HG02571 (cell line): Measurements from ENCODE around the gene EPHB2.
"Not testable (repeated sequence)": the region's sequence is repeated elsewhere in the genome, so short reads cannot be mapped to it uniquely, and the experiment has no call there.

Source experiments
- ATAC-seq: cut with Tn5 transposase; IDR thresholded peaks from one replicate; pipeline ENCODE4 v1.9.1; 2021; ENCODE audit warnings: mild to moderate bottlenecking, moderate library complexity; ENCODE audit not compliant: unreplicated experiment

Gene EPHB2

GRCh38 chr1:22932803-22933470 lies 222.3 kb downstream of the EPHB2 start:
- no peak for ATAC-seq

- no peak for ATAC-seq
These were observed 224.8 kb downstream of the EPHB2 start for GRCh38 chr1:22935433-22935832.

GRCh38 chr1:22936681-22937080 lies 226.0 kb downstream of the EPHB2 start:
- no peak for ATAC-seq

DNA sequence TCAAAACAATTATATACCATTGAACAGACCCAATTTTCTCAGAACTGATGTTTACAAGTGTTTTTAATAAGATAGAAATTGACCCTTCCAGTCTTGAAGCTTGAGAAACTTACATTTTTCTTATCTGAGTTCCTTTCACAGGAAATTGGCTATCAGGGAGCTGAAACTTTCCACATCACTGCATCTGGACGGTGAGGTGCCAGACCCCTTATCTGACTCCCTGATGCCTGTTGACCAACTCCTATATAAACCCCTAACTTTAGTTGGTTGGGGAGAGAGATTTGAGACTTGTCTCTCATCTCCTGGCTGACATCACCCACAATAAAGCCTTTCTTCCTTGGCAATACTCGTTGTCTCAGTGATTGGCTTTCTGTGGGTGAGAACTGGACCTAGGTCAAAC lies 230.6 kb downstream of the EPHB2 start:
- ATAC-seq = no peak

DNA sequence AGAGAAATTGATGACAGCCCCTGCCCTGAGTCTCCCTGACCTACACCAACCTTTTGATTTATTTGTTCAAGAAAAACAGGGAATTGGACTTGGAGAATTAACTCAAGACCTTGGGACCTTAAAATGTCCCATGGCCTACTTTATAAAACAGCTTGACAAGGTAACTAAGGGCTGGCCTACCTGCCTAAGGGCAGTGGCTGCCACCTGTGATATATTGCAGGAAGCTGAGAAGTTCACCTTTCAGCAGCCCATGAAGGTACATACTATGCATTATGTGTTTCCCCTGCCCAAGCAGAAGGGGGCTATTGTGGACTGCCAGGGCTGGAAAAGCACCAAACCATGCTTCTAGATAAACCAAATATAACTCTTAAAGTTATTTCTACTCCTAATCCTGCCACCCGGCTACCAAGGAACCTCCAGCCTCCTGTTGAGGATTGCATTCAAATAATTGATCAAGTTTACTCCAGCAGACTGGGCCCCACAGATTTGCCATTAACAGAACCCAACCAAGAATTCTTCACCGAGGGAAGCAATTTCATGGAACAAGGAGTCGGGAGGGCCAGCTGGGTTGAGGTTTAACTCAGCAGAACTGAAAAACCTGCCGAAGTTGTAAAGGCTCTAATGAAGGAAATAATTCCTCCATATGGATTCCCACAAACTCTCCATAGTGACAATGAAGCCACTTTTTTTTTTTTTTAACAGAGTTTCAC lies 233.9 kb downstream of the EPHB2 start:
- ATAC-seq = no peak

GRCh38 chr1:22945171-22945570 lies 234.5 kb downstream of the EPHB2 start:
- not testable (repeated sequence) for ATAC-seq

DNA sequence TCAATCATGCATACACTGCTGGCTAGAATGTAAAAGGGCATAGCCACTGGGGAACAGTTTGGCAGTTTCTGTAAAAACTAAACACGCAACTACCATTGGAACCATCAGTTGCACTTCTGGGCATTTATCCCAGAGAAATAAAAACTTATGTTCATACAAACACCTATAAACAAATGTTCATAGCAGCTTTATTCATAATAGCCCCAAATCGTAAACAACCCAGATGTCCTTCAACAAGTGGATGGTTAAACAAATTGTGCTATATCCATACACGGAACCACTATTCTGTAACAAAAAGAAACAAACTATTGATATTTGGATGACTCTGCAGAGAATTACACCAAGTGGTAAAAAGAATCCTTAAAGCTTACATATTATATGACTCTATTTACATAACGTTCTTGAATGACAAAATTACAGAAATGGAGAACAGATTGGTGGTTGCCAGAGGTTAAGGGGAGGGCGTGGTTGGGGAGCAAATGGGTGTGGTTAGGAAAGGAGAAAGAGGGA lies 239.2 kb downstream of the EPHB2 start:
- ATAC-seq = no peak

GRCh38 chr1:22951796-22952195 lies 241.2 kb downstream of the EPHB2 start:
- no peak for ATAC-seq

DNA sequence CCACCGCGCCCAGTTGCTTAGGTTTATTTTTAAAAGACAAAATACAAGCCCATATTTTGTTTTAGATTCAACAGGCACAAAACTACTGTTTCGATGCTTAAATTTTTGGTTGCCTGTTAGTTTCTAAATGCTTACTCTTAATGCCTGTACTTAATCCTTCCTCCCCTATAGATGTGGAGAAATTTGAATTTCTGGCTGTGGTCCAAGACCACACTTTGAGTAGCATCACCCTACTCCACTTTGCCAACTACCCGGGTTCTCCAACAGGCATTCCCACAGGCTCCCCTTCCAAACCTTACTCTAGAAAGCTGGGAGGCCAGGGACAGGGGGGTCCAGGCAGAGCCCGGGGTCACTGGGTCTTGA lies 242.0 kb downstream of the EPHB2 start:
- ATAC-seq = no peak

DNA sequence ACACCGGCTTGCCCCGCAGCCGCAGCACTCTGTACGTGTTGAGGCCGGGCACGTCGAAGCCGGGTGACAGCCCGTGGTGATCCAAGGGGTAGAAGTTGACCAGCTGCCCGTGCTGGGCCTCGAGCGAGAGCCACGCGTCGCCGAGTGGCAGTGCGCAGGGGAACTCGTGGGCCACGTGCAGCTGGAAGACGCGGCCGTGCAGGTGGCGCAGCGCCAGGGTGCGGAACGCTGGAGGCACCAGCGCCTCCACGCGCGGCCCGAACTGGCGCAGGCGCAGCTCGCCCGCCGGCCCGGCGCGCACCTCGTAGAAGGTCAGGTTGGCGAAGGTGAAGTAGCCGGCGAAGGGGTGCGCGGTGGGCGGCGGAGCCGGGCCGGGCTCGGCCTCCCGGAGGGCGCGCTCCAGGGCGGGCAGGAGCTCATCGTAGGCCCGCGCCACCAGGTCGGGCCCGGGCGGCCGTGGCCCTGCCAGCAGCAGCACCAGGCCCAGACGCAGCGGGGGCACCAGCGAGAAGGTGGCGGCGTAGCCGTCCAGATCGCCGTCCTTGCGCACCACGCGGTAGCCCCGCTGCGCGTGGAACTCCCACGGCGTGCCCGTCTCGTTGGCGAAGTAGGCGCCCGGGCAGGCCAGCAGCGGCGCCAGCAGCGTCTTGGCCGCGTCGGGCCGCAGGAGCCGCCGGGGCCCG lies 242.6 kb downstream of the EPHB2 start:
- no peak for ATAC-seq

- no peak for ATAC-seq
These were observed 243.1 kb downstream of the EPHB2 start for GRCh38 chr1:22953740-22954141.

DNA sequence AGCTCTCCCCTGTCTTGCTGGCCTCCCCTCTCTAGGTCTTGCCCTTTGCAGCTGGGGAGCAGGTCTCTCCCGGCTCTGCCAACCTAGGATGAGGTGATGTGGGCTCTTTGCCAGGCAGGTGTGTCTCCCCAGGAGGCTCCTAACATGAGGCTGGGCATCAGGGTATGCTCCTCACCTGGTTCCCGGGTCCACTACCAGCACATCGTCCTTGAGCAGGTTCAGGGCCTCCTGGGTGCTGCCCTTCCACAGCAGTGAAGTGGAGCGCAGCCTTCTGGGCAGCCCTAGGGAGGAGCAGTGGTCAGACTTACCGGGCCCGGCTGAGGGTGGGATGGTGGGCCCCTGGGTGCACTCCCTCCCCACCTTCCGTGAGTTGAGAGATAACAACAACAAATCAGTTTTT lies 244.5 kb downstream of the EPHB2 start:
- no peak for ATAC-seq

- no peak for ATAC-seq
These were observed 246.4 kb downstream of the EPHB2 start for GRCh38 chr1:22957066-22957465.

DNA sequence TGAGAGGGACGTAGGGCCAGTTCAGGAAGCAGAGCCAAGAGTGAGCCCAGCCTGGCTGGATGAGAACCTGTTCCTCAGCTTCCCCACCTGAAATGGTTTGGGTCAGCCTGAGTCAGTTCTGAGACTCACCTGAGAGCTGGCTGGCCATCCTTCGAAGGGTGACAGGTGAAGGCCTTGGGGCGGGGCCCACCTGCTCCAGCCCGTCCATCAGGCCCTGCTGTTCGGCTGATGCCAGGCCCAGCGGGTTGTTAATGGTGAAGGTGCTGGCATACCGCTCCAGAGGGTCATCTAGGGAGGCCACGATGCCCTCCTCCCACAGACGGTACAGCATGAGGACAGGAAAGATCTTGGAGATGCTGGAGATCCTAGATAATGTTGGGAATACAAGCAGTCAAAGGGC lies 247.9 kb downstream of the EPHB2 start:
- ATAC-seq = no peak

GRCh38 chr1:22959545-22960360 lies 249.1 kb downstream of the EPHB2 start:
- ATAC-seq = no peak

- ATAC-seq = no peak
These were observed 251.9 kb downstream of the EPHB2 start for GRCh38 chr1:22962558-22962957.

DNA sequence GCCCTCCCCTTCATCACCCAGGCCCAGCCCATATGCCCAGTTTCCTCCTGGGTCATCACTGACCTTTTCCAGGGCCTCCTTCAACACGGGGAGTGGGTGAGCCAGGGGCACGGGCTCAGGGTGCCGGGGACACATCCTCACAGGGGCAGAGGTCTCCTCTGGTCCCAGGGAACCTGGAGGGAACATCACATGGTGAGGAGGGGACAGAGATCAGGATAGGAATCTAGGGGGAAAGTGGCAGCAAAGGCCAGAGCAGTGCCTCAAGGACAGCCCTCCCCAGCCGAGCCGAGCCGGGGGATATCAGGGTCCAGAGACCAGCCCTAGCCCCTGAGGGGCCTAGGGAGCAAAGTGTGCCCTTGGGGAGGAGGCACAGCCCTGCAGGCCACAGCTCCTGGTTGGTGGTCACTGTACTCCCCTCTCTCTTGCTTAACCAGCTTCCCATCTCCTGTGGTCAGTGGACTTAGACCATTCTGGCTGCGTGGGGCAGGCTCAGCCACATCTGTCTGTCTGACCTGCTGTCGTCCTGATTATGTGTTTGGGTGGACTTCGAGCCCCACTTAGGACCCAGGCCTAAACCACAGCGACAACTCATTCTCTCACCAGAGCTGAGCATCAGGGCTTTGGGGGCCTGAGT lies 252.5 kb downstream of the EPHB2 start:
- no peak for ATAC-seq

GRCh38 chr1:22966309-22966708 lies 255.7 kb downstream of the EPHB2 start:
- no peak for ATAC-seq

DNA sequence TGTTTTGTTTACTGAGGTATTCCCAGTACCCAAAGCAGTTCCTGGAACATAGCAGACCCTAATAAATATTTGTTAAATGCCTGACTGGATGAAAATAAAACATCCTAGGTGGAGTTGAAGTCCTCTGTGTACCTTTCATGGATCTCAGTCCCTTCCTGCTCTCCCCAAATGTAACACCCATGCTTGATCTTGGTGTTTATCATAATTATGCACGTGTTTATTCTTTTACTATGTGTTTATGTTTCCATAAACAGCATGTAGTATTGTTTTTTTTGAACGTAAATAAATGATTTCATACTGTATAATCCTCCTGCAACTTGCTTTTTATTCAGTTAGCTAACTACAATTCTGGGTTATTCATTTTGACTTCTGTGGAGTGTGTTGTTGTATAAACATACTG lies 257.2 kb downstream of the EPHB2 start:
- ATAC-seq = no peak

GRCh38 chr1:22969304-22969709 lies 258.7 kb downstream of the EPHB2 start:
- no peak for ATAC-seq

- no peak for ATAC-seq
These were observed 259.5 kb downstream of the EPHB2 start for GRCh38 chr1:22970096-22970495.
